SW 1271 (cell line): Measurements from ENCODE around the gene CC2D2B.
"Not testable (repeated sequence)": the region's sequence is repeated elsewhere in the genome, so short reads cannot be mapped to it uniquely, and the experiment has no call there.

Source experiments
- DNase-seq, 2 experiments: peaks; one replicate each; lab custom pipeline; 2025; lab: John Stamatoyannopoulos, UW

Gene CC2D2B

GRCh38 chr10:95907456-95908253 lies at the start of gene CC2D2B:
CC2D2B (plus strand) TSS chr10:95907975; CDS start chr10:95911324, 3,349 bp downstream.
- peak; percentile 37 to 69 for DNase-seq

GRCh38 chr10:95860166-95860940 lies 47.4 kb upstream of the CC2D2B start:
- DNase-seq = no peak

- DNase-seq = no peak
Measured at GRCh38 chr10:95861386-95861785, 46.4 kb upstream of the CC2D2B start.

GRCh38 chr10:95864906-95865813 lies 42.6 kb upstream of the CC2D2B start:
- DNase-seq = no peak

GRCh38 chr10:95865814-95866466 lies 41.8 kb upstream of the CC2D2B start:
- no peak for DNase-seq

- DNase-seq = no peak
Measured at GRCh38 chr10:95866467-95866842, 41.3 kb upstream of the CC2D2B start.

- no peak for DNase-seq
Measured at GRCh38 chr10:95867866-95868265, 39.9 kb upstream of the CC2D2B start.

GRCh38 chr10:95872158-95872711 lies 35.5 kb upstream of the CC2D2B start:
- DNase-seq = no peak

GRCh38 chr10:95873139-95873538 lies 34.6 kb upstream of the CC2D2B start:
- DNase-seq = no peak

- DNase-seq = no peak
Measured at GRCh38 chr10:95873651-95874050, 34.1 kb upstream of the CC2D2B start.

GRCh38 chr10:95874783-95875182 lies 33.0 kb upstream of the CC2D2B start:
- not testable (repeated sequence) for DNase-seq

- DNase-seq = no peak
Measured at GRCh38 chr10:95876756-95877155, 31.0 kb upstream of the CC2D2B start.

GRCh38 chr10:95877881-95878280 lies 29.9 kb upstream of the CC2D2B start:
- no peak for DNase-seq

- DNase-seq = no peak
Measured at GRCh38 chr10:95880704-95881103, 27.1 kb upstream of the CC2D2B start.

GRCh38 chr10:95881316-95881715 lies 26.5 kb upstream of the CC2D2B start:
- no peak for DNase-seq

- DNase-seq = no peak
Measured at GRCh38 chr10:95889830-95890229, 17.9 kb upstream of the CC2D2B start.

- no peak for DNase-seq
Measured at GRCh38 chr10:95896071-95896850, 11.5 kb upstream of the CC2D2B start.

GRCh38 chr10:95905897-95906580 lies 1.7 kb upstream of the CC2D2B start:
- not testable (repeated sequence) for DNase-seq

- peak in 1 of 2 experiments; percentile 46 for DNase-seq
Measured at GRCh38 chr10:95906677-95907455, 909 bp upstream of the CC2D2B start.
